Esophagus squamous epithelium (tissue), 4 donors: ENCODE data around the gene MAGOH.

ENCODE experiments used
- POLR2A ChIP-seq, 4 donors: fragments of 450-650 bp; IDR thresholded peaks; one replicate each; pipeline ENCODE4 v1.6.1; 2017; ENCODE audit warnings: antibody characterized with exemption in 4 of 4, mild to moderate bottlenecking in 4 of 4, moderate library complexity in 3 of 4
- TF ChIP-seq, protein P1 (sequence below), 6 experiments: fragments of 450-650 bp in 4 of 6; fragments of 200-600 bp in 2 of 6; sonication (generic) in 2 of 6; IDR thresholded peaks; one replicate each; pipeline ENCODE4 v1.5.1; 2016 to 2019; ENCODE audit warnings: antibody characterized with exemption in 6 of 6, mild to moderate bottlenecking in 4 of 6, moderate library complexity in 4 of 6

DNA sequence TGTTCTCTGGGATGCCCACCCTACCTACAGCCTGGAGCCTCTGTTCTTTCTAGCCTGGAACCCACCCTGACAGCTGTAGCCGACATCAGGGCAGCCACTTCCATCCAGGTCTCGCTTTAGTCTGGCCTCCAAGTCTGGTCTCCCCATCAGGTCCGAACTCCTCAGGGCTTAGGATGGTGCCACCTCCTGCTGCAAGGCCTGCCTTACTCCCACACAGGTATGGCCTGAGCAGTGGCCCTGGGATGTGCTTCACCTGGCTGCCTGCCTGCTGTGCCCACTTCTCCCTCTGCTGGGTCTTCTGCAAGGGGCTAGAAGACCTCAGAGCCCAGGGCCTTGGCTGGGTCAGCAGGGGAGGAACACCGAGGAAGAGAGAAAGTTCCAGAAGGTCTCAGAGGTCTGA is 35.7 kb upstream of the MAGOH start:
- no peak for TF ChIP-seq POLR2A (IDR thresholded peaks at IDR 0.05)
- TF ChIP-seq, protein P1, sequence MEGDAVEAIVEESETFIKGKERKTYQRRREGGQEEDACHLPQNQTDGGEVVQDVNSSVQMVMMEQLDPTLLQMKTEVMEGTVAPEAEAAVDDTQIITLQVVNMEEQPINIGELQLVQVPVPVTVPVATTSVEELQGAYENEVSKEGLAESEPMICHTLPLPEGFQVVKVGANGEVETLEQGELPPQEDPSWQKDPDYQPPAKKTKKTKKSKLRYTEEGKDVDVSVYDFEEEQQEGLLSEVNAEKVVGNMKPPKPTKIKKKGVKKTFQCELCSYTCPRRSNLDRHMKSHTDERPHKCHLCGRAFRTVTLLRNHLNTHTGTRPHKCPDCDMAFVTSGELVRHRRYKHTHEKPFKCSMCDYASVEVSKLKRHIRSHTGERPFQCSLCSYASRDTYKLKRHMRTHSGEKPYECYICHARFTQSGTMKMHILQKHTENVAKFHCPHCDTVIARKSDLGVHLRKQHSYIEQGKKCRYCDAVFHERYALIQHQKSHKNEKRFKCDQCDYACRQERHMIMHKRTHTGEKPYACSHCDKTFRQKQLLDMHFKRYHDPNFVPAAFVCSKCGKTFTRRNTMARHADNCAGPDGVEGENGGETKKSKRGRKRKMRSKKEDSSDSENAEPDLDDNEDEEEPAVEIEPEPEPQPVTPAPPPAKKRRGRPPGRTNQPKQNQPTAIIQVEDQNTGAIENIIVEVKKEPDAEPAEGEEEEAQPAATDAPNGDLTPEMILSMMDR (IDR thresholded peaks at IDR 0.05), result no peak
